ENCODE measurements around the gene SCNN1B.
"Not testable (repeated sequence)": the region's sequence is repeated elsewhere in the genome, so short reads cannot be mapped to it uniquely, and the experiment has no call there.

SCNN1B gene

DNA sequence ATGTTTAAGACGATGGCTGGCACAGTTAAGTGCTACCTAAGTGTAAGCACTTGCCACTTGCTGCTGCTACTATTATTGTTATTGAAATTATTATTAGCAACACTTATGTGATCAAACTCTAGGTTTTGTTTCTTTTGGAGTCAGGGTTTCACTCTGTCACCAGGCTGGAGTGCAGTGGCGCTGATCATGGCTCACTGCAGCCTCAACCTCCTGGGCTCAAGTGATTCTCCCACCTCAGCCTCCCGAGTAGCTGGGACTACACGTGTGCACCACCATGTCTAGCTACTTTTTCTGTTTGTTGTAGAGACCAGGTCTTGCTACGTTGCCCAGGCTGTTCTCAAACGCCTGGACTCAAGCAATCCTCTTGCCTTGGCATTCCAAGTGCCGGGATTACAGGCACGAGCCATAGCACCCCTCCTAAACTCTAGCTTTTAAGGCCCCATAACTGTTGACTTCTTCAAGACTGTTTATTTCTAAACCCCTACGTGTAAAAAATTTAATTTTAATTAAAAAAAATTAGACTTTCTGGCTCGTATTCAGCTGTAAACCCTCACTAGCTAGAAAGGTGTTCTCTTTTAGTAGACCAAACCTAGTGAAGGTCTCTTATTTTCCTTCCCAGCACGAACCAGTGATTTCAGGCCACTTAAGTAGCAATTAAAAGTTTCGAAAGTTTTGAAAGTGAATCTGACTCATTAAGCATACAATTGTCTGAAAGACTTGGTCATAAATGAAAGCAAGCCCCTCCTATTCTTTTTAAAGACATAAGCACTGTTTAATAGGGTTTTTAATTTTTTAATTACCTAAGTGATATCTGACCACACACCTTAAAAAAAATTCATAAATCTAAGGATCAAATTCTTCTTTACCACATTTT is 11.7 kb upstream of the SCNN1B start:
- no peak for DNase-seq (ENCODE audit: low spot score)

GRCh38 chr16:23293016-23293415 is 9.1 kb upstream of the SCNN1B start:
- no peak for DNase-seq (ENCODE audit: low spot score)

DNA sequence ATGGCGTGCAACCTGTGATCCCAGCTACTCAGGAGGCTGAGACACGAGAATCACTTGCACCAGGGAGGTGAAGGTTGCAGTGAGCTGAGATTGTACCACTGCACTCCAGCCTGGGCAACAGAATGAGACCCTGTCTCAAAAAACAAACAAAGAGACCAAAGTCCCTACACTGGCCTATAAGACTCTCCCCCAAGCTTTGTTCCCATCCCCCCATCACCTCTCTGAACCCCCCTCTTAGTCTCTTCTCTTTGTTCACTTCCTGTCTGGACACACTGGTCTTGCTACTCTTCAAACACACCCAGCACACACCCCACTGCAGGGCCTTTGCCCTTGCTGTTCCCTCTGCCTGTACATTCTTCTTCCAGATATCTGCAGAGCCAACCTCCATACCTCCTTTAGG is 7.8 kb upstream of the SCNN1B start:
- no peak for DNase-seq (ENCODE audit: low spot score)

GRCh38 chr16:23296994-23297393 is 5.1 kb upstream of the SCNN1B start:
- DNase-seq (ENCODE audit: low spot score) = no peak

DNA sequence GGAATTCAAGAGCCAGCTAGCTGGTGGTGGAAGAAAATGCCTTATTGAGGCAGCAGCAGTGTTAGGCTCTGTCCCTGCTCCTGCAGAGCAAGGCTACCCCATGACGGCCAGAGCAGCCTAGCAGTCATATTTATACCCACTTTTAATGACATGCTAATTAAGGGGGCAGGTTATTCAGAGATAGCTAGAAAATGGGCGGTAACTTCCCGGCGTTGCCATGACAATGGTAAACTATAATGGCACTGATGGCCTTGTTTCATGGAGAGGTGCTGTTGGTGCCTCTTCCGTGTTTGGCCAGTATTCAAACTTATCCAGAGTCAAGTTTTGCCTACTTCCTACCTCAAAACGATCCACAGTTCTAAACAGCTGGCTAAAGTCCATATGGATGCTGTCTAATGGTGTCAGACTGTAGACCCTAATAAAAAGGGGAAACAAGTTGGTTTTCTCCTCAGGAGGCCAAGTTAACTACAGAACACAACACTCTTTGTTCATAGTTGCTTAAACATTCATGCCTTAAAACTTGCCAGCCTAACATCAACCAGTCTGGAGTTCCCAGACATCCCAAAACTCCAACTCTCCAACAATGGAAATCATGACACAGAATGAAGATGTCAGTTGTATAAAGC is 3.7 kb upstream of the SCNN1B start:
- no peak for DNase-seq (ENCODE audit: low spot score)

DNA sequence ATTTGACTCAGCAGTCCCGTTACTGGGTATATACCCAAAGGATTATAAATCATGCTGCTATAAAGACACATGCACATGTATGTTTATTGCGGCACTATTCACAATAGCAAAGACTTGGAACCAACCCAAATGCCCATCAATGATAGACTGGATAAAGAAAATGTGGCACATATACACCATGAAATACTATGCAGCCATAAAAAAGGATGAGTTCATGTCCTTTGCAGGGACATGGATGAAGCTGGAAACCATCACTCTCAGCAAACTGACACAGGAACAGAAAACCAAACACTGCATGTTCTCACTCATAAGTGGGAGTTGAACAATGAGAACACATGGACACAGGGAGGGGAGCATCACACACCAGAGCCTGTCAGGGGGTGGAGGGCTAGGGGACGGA is 2.3 kb upstream of the SCNN1B start:
- DNase-seq (ENCODE audit: low spot score) = not testable (repeated sequence)

- no peak for DNase-seq (ENCODE audit: low spot score)
Observed at GRCh38 chr16:23301251-23302044, 654 bp upstream of the SCNN1B start.

DNA sequence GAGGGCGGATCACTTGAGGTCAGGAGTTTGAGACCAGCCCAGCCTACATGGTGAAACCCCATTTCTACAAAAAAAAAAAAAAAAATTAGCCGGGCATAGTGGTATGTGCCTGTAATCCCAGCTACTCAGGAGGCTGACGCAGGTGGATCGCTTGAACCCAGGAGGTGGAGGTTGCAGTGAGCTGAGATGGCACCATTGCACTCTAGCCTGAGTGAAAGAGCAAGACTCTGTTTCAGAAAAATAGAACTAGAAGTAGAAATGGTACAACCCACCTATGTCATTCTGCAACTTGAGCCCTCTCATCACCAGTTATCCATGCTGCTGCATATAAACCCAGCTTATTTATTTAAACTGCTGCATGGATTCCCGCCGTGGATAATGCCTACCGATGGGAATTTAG is 1.6 kb downstream of the SCNN1B start:
- no peak for DNase-seq (ENCODE audit: low spot score)

DNA sequence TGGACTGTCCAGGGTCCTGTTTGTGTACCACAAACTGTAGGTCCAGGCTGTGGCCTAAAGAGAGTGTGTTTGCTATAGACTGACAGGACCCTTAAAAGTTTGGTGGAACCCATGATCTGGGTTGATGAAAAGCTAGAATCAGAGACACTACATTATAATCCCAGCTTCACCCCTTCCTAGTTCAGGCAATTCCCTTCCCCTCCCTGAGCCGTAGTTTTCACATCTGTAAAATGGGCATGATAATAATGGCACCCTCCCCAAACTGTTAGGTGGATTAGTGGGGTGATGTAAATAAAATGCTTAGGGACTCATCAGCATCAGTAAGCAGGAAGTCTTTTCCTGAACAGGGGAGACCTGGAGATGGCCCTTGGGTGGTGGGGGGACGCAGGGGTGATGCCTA is 2.5 kb downstream of the SCNN1B start:
- DNase-seq (ENCODE audit: low spot score) = no peak

DNA sequence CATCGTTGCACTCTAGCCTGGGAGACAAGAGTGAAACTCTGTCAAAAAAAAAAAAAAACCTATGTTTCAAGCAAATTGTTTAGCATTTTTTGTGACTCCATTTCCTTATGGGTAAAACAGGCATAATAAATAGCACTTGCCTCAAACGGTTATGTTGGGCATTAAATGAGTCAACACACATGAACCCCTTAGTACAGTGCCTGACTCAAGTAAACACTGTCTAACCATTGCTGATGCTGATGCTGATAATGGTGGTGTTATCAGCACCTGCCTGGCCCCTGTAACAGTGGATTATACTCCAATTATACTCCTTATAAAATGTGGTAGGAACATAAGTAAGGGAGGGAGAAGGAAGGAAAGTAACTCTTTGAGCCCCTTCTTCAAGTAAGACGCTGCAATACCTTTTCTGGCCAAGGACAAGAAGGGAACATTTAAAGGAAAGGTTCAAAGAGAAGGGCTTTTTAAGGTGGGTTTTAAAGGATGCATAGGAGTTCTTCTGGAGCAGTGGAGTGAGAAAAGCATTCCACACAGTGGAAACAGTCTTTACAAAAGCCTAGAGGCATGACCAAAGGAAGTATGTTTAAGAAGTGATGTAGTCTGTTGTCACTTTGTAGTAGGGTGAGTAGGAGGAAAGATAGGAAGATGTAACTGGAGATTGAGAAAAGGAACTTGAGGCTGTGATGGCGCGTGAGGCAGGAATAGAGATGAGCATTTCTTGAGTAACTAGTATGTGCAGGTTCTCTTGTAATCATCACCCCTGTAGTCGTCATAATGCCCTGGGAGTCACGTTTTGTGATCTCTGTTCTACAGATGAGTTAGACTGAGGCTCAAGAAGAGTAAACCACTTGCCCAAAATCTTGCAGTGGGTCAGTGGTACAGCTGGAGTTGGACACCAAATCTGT is 4.3 kb downstream of the SCNN1B start:
- DNase-seq (ENCODE audit: low spot score) = no peak

DNA sequence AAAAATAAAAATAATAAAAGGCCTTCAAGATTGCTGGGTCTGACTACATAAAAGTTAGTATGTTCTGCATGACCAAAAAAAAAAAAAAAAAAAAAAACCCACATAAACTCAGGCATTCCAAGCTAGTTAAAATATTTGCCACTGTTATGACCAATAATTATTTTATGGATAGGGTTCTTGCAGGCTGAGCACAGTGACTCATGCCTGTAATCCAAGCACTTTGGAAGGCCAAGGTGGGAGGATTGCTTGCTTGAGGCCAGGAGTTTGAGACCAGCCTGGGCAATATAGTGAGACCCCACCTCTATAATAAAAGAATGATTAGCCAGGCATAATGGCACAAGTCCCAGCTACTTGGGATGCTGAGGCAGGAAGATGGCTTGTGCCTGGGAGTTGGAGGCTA is 8.1 kb downstream of the SCNN1B start:
- no peak for DNase-seq (ENCODE audit: low spot score)

GRCh38 chr16:23310744-23311143 is 8.6 kb downstream of the SCNN1B start:
- DNase-seq (ENCODE audit: low spot score) = no peak

DNA sequence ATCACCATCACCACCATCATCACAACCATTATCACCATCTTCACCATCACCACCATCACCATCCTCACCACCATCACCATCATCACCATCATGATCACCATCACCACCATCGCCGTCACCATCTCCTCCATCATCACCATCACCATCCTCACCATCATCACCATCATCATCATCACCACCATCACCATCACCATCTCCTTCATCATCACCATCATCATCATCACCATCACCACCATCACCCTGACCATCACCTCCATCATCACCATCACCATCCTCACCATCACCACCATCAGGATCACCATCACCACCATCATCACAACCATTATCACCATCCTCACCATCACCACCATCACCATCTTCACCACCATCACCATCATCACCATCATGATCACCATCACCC is 14.1 kb downstream of the SCNN1B start:
- DNase-seq (ENCODE audit: low spot score) = no peak

GRCh38 chr16:23316634-23317265 is 14.6 kb downstream of the SCNN1B start:
- no peak for DNase-seq (ENCODE audit: low spot score)

DNA sequence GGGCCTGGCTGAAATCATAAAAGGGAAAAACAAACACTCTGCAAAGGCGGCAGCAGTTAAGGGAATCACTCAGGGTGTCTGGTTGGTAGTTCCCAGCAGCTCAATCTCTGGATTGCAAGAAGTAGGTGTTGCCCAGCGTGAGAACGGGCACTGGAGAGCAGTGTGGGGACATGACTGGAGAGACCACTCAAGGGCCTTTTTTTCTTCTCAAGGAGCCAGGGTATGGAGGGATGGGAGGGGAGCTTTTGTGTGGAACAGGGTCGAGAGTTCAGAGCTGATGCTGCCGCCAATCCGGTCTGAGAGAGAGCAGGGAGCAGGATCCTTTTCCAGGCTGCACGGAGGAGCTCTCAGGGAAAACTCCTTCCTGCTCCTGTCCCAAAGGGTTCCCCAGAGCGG is 15.2 kb downstream of the SCNN1B start:
- DNase-seq (ENCODE audit: low spot score) = no peak

DNA sequence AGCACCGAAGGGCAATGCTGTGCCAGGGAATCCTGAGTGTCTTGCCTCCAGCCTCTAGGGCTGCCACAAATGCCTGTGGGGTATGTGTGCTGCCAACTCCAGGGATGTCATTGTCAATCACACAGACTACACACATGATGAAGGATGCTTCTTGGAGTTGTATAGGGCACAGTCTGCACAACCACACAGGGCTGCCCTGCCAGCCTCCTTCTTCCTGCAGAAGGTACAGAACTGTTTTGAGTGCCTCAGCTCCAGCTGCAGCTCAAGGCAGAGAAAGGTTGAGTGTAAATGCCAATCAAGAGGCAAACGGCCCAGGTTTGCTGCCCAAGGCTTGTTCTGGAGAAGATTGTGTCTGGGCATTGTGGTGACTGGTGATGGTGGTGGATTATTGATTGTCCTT is 15.6 kb downstream of the SCNN1B start:
- DNase-seq (ENCODE audit: low spot score) = no peak

DNA sequence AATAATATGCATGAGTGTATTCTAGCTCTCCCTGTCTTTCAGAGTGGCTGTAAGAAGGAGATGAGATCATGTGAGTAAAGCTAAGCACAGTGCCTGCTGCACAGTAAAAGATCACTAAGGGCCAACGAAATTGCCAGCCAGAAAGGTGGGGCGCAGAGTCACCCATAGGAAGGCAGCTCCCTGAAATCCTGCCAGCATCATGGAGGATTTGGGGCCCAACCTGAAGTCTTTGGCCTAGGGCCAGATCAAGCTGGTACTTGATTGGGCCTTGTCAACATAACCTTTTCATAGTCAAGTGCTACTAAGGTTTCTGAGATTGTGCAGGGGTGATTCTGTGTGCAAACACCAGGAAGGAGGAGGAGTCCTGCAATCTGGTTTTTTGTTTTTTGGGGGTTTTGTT is 16.5 kb downstream of the SCNN1B start:
- DNase-seq (ENCODE audit: low spot score) = no peak

GRCh38 chr16:23319861-23320615 is 17.9 kb downstream of the SCNN1B start:
- no peak for DNase-seq (ENCODE audit: low spot score)

- no peak for DNase-seq (ENCODE audit: low spot score)
Observed at GRCh38 chr16:23320693-23321092, 18.6 kb downstream of the SCNN1B start.

DNA sequence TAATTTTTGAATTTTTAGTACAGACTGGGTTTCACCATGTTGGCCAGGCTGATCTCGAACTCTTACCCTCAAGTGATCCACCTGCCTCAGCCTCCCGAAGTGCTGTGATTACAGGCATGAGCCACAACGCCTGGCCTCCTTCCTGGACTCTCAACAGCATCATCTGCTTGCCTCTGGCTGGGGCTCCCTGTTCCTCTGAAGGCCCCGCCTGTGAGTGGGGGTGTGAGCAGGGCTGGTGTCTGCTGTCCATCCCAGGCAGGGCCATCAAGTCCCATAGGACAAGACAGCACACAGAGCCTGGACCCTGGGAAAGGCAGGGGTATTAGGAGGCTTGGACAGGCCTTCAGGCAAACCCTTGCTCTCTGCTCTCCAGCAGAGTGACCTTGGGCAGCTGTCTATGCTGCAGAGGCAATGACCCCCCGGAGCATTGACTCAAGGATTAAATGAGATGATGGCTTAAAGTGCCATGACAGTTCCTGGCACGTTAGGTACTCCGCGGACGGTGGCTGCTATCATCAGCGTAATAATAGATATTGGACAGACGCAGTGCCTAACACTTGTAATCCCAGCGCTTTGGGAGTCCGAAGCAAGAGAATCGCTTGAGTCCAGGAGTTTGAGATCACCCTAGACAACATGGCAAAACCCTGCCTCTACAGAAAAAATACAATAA is 19.2 kb downstream of the SCNN1B start:
- no peak for DNase-seq (ENCODE audit: low spot score)

All from left forelimb (tissue), 1 donor.